Coronary artery (tissue), 2 donors: ENCODE measurements around the gene ZNF879.
A peak's percentile ranks its signal among the peaks of the same experiment; 100 is the strongest.

Experiments used
- DNase-seq: peaks from one replicate; pipeline ENCODE4 v3.0.0-alpha.2; 2017; ENCODE audit warnings: low spot score
- H3K27ac ChIP-seq, 2 donors: fragments of 200-600 bp; sonication (generic); one replicate each; pipeline ENCODE4 v1.5.1; 2016 to 2019
- H3K4me3 ChIP-seq: fragments of 200-600 bp; sonication (generic); 2 replicates; pipeline ENCODE4 v1.5.1; 2016; ENCODE audit warnings: mild to moderate bottlenecking, moderate library complexity
- TF ChIP-seq, protein P1 (sequence below): fragments of 200-600 bp; sonication (generic); IDR thresholded peaks from one replicate; pipeline ENCODE4 v1.5.1; 2019; ENCODE audit warnings: antibody characterized with exemption

ZNF879 gene

DNA sequence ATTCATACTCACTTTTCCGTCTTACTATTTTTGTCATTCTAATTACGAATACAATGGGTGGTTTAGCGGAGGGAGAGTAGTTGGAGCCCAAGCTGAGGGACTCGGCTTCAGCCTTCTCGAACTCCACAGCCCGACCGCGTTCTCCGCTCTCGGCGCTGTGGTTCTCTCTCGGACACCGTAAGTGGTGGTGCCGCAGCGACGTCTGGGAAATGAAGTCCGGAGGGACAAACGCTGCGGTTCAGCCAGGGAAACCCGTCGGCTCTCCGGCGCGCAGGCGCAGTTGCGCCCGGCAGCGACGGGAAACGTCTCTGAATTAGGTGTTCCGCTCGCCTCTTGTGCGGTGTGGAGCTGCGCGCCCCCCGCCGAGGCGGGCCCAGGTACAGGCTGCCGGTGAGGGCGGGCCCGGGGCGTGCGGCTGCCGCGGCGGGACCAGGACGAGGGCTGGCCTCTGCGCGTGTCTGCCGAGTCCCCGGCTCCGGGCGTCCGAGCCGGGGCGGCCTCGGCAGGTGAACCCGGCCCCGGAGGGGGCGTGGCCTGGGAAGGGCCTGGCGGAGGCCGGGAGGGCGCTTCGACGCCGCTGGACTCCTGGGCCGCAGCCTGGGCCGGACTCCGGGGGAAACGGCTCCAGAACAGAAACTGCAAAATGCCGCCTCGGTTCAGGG lies at the start of gene ZNF879:
Gene ZNF879, plus strand, starts transcription at position 277 of the 662 bp plus-strand sequence. CDS start 1,201 bp downstream, outside the sequence.
- TF ChIP-seq, protein P1, sequence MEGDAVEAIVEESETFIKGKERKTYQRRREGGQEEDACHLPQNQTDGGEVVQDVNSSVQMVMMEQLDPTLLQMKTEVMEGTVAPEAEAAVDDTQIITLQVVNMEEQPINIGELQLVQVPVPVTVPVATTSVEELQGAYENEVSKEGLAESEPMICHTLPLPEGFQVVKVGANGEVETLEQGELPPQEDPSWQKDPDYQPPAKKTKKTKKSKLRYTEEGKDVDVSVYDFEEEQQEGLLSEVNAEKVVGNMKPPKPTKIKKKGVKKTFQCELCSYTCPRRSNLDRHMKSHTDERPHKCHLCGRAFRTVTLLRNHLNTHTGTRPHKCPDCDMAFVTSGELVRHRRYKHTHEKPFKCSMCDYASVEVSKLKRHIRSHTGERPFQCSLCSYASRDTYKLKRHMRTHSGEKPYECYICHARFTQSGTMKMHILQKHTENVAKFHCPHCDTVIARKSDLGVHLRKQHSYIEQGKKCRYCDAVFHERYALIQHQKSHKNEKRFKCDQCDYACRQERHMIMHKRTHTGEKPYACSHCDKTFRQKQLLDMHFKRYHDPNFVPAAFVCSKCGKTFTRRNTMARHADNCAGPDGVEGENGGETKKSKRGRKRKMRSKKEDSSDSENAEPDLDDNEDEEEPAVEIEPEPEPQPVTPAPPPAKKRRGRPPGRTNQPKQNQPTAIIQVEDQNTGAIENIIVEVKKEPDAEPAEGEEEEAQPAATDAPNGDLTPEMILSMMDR, result no peak
- Histone ChIP-seq H3K27ac (peak within 1 kb of the TSS; percentile 89 to 92), H3K4me3 (peak within 1 kb of the TSS; percentile 87)
- DNase-seq, result peak; percentile 93

DNA sequence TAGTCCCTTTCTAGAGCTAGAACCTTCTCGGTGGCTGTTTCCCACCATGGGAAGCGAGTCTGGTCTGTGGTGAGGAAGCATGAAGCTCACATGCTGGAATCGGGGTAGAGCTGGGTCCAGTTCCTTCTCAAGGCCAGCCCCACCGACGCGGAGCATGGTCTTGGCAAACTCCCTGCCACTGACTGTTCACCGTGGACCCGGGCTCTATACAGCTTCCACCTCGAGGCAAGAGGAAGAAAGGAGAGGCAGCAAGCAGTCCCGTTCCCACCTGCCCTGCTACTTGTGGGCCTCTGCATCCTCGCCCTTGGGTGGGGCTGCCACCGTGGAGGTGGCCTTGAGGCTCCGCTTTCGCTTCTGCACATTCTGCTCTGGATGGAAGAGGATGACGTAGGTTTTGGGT lies 42.2 kb upstream of the ZNF879 start:
- H3K4me3 ChIP-seq, result no peak overlapping the region
- no peak for DNase-seq
- H3K27ac ChIP-seq, result no peak overlapping the region

DNA sequence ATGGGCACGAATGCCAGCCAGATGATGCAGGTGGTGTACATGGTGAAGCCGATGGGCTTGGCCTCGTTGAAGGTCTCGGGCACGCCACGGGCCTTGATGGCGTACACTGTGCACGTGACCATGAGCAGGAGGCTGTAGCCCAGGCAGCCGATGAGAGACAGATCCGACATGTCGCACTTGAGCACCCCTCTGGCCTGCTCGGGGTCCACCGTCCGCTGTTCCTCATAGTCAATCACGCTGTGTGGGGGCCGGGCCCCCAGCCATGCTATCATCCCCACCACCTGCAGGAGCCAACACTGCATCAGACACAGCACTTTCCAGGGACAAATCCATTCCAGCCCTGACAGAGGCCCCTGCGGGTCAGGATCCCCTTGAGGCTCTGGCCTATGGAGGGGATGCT lies 40.7 kb upstream of the ZNF879 start:
- no peak overlapping the region for H3K4me3 ChIP-seq
- DNase-seq, result no peak
- no peak overlapping the region for H3K27ac ChIP-seq
- TF ChIP-seq, protein P1, result no peak

More for the DNA sequence above, 42.2 kb upstream of the ZNF879 start:
- TF ChIP-seq, protein P1, result no peak

DNA sequence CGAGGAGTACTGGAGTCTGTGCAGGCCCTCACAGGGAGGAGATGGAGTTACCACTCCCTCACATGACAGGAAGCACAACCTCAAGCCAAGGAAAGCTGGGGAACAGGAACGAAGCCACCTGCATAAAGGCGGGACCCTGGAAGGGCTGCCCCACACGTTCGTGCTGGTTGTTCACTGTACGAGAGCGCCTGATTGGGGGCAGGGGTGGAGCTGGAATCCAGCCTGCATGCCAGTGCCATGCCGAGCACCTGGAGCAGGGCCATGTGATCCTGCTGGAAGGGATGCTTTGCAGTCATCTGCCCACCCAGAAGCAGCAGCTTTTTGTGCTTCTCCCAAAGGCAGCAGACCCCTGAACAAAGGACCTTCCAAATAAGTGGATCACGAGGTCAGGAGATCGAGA lies 39.9 kb upstream of the ZNF879 start:
- no peak for DNase-seq
- H3K27ac ChIP-seq, result no peak overlapping the region
- TF ChIP-seq, protein P1, result no peak
- H3K4me3 ChIP-seq, result no peak overlapping the region

DNA sequence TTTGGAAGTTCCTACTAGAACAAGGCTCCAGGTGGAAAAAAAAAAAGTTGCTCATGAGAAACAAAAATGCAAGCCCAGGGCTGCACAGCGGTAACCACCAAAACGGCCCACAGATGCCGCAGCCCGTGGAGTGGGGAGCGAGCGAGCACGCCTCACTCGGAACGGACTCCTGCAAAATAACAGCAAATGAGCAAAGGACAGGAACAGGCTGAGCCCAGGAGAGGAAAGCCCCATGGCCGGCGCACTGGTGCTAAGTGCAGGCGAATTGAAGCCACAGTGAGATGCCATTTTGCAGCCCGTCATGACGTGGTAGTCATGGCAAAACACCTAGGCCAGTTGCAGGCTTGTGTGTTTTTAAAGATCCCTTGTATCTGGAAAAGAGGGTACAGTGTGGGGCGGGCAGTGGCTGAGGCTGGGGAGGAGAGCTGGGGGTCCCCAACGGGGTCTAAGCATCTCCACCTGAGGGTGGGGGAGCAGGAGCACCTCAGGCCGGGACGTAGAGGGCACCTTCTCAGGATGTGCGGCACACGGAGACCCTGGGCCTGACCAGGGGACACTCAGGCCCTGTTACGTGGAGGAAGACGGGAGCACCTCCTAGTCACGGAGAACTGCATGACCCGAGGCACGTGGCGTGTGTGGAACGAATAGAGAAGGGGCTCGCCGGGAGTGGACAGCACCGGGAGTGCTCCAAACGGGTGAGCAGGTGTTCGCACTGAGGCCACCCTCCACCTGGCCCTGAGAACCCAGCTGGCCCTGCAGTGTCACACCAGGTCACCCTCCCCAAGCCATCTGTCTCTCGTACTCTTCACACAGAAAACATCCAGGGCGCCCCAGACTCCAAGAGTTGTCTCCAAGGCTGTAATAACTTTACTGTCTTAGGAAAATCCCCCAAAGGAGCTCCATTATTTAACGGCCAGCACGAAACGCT lies 39.2 kb upstream of the ZNF879 start:
- no peak for DNase-seq
- TF ChIP-seq, protein P1, result no peak
- no peak overlapping the region for H3K27ac ChIP-seq
- no peak overlapping the region for H3K4me3 ChIP-seq

DNA sequence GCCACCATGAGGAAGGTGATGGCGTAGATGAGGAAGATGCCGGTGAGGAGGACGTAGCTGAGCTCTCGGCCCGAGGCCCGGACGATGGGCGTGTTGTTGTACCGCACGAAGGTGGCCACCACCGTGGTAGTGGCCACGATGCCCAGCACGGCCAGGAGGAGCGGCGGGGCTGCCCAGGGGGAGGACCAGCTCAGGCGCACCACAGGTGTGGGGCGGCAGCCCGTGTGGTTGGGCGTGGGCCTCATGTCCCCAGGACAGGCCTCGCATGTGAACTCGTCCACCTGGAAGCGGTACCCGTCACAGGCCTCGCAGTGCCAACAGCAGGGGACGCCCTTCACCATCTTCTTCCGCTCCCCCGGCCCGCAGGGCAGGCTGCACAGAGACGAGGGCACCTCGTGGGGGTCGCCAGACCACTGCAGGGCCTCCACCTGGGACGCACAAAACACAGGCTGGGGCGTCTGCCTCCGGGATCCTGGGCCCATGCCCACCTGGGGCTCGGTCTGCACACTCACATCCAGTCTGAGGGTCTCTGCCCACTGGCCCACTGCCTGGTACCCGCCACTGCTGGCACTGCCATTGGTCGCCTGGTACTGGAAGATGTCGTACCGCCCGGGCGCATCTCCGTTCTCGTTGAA lies 37.2 kb upstream of the ZNF879 start:
- H3K27ac ChIP-seq, result no peak overlapping the region
- TF ChIP-seq, protein P1, result no peak
- DNase-seq, result no peak
- H3K4me3 ChIP-seq, result no peak overlapping the region
